ENCODE data around the gene SAMD4B. TPM values are rescaled to one million over a fixed set of nuclear protein-coding genes. Genes with fewer than 3 reads are reported as not detected.
A peak's percentile ranks its signal among the peaks of the same experiment; 100 is the strongest.

Gene SAMD4B
- total and polyA plus RNA-seq, 10 of the 15 experiments (the other 5 are each of a cell fraction or from before 2014, with no cell fraction given): 2.4 to 43.3 (median 23.9) TPM

- no peak for TF ChIP-seq PRDM15 (CRISPR knock-in tag; IDR thresholded peaks at IDR 0.05)
- TF ChIP-seq TCF3 (IDR thresholded peaks at IDR 0.05; ENCODE audit: borderline replicate concordance, insufficient read depth, low read depth, low read length): 0 out of 2 replicates have a peak, but pooled peaks have one; percentile 35
- TF ChIP-seq SIN3A (IDR thresholded peaks at IDR 0.05; ENCODE audit: low read depth, low read length): peak; percentile 57; the same call in 1 of the 2 replicates
- TF ChIP-seq RELA (IDR thresholded peaks at IDR 0.05; ENCODE audit: borderline replicate concordance, partially characterized antibody): peak; percentile 92
- TF ChIP-seq CHD2 (IDR thresholded peaks at IDR 0.05; ENCODE audit: borderline replicate concordance, low read depth, low read length): 0 out of 2 replicates have a peak, but pooled peaks have one; percentile 50
- peak; percentile 34 for TF ChIP-seq YY1 (IDR thresholded peaks at IDR 0.05; ENCODE audit: low read depth, low read length)
- peak; percentile 94 to 95 for TF ChIP-seq IKZF2 (IDR thresholded peaks at IDR 0.05)
- TF ChIP-seq ZNF217 (IDR thresholded peaks at IDR 0.05): 0 out of 2 replicates have a peak, but pooled peaks have one; percentile 36
- TF ChIP-seq MXI1 (IDR thresholded peaks at IDR 0.05; ENCODE audit: low read depth, low read length): no peak; the same call in 1 of the 2 replicates
- 0 out of 4 replicates have a peak, but pooled peaks of 1 of the 2 experiments have one; percentile 7 for TF ChIP-seq SRF (IDR thresholded peaks at IDR 0.05; ENCODE audit: low read depth in 2 of 2, low read length in 2 of 2)
- peak; percentile 85 for TF ChIP-seq GATAD2B (conservative IDR thresholded peaks at IDR 0.05; ENCODE audit: low read depth)
- TF ChIP-seq TCF12 (IDR thresholded peaks at IDR 0.05; ENCODE audit: low read depth, low read length): peak; percentile 77; the same call in 1 of the 2 replicates
Measured at GRCh38 chr19:39403331-39404312, 61.4 kb downstream of the SAMD4B start (continued).
